Sciatic nerve (tissue), 2 donors: ENCODE measurements around the gene DENND2A. TPM values are rescaled to one million over a fixed set of nuclear protein-coding genes. Genes with fewer than 3 reads are reported as not detected.

Experiments
- ATAC-seq: fragments of 200-7000 bp; cut with Tn5 transposase; one replicate; pipeline ENCODE4 v1.9.1; 2020; ENCODE audit warnings: mild to moderate bottlenecking, moderate library complexity
- DNase-seq: peaks from one replicate; pipeline ENCODE4 v3.0.0-alpha.2; 2020; ENCODE audit warnings: low spot score
- intact Hi-C: fragments of 100-400 bp; cut with DNase I; formaldehyde crosslinking; loops from one replicate; pipeline ENCODE4 v1.14.2; 2022
- total RNA-seq: library from RNA; stranded (reverse); fragmentation: NEBNext Ultra II Directional; extraction: Animal tissue kit (Norgen Biotek cat#: 25700); gene quantifications from one replicate; pipeline ENCODE4 v1.2.1, GENCODE V29; 2021
- donor health status: DM: no; HTN: no; CAD: no.
- donor health status: DM: no; HTN: no; CAD: no.

DENND2A gene
- total RNA-seq, 1 donor from 2014 or later = 37.6 TPM

DNA sequence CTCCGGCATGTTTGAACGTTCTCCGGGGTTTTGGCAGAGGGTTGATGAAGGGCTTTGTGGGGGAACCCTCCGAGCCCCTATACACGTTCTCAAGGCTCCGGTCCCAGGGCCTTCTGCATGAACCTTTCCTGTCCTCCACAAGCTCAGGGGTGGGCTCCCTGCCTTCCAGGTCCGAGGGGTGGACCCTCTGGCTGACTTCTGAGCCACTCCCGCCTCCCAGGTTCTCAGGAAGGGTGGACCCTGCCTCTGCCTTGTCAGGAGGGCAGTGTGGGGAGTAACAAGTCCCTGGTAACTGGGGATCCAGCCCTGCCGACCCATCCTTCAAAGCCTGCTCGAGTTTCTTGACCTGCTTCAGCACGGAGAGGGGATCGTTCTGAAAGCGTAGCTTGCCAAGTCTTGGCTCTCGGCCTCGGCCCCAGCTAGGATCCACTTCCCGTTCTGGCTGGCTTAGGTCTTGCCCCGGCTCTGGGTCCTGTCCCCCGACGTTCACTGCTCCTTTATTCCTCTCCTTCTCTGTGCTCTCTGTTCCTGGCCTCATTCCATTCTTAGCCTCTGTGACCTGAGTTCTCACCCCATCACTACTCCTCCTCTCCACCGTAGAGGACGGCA lies 38.9 kb downstream of the DENND2A start:
- ATAC-seq (no peak), DNase-seq (no peak)
- intact Hi-C loops = no loop called here

DNA sequence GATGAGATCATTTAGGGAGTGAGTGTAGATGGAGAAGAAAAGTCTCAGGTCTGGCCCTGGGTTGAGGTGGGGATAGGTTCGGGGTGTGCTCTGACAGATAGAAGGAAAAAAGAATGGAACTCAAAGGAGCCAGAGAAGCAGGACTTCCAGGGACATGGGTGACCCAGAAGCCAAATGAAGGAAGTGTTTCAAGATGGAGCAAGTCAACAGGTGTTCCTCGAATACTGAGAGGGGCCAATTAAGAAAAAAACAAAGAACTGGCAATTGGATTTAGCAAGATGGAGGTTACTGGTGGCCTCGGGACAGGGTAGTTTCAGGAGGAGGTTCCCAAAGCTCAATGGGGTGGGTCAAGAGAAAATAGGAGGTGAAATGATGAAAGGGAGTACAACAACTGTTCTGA lies 40.3 kb downstream of the DENND2A start:
- ATAC-seq = no peak
- intact Hi-C loops = no loop called here
- no peak for DNase-seq

DNA sequence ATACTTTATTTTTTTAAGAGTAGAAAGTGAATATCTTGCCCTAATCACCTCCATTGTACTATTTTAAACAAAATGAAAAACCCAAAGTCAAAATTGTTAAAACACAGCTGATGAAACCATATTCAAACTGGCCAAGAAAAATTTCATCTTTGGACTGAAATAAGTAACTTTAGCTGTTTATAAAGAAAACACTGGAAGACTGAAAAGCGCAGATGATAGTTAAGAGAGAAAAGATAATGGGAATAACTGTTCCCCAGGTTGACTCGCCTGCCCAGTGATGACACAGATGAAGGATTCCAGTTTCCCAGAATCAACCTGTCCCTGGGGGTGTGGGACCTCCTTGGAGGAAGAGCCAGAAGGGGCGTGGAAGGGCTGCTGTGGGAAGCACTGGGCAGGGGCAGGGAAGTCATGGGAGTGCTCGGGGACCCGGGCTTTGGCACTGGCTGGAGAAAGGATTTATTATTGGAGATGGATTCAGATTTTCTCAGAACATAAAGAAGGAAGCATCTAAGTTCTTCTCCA lies 43.1 kb downstream of the DENND2A start:
- peak; percentile 66 for DNase-seq
- peak; percentile 87 for ATAC-seq
- intact Hi-C loops = no loop called here

DNA sequence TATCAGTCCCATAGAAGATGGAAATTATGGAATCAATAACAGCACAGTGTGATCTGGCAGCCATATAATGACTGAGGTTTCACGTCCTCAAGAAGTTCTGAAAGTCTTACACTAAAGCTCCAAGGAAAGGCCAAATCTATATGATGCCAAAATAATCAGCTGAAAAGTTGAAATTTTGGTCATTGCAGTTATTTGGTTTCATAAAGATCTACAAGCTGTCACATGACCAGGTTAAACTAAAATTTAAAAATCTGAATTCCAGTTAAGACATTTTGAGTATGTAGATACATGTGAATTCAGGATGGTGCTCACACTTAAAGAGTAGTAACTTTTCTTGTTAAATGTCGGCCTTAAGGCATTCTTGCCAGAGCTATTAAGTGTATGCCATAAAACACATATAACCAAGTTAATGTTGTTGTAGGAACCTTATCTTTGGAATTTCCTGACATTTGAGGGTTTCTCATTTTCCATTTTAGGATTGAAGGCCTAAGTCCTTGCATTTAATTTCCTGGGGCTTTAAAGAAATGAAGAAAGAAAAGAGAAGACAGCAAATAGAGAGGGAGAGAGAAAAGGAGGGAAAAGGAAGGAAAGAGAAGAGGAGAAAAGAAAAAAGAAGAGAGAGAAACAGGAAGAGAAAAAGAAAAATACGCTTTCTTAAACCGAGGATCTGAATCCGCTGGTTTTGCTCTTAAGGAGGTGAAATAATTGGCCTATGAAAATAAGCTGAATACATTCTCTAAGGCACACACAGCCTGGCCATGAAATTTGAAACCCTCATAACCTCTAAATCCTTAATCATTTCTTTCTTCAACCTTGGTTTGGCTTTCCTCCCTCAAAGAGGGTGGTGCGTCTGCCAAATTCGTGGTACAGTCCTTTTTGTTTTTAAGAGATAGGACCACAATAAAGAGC lies 43.8 kb downstream of the DENND2A start:
- no peak for DNase-seq
- ATAC-seq = peak; percentile 88
- intact Hi-C loops = no loop called here

DNA sequence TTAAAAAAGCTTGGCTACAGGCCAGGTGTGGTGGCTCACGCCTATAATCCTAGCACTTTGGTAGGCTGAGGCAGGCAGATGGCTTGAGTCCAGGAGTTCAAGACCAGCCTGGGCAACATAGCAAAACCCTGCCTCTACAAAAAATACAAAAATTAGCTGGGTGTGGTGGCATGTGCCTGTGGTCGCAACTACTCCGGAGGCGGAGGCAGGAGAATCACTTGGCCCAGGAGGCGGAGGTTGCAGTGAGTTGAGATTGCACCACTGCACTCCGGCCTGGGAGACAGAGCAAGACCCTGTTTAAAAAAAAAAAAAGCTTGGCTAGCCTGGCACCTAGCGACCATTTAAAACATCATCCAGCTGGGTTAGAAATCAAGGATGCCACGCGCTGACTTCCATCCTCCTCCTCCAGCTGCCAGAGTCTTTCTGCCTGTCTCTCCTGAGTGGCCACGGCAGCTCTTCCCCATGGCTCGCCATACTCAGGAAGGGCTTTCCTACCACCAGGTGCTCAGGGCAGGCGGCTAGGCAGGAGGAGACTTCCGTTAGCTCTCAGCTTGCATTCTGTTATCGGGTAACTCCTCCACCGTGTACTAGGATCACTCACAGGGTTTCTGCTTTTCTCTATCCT lies 45.0 kb downstream of the DENND2A start:
- intact Hi-C loops = no loop called here
- ATAC-seq = no peak
- DNase-seq = no peak

DNA sequence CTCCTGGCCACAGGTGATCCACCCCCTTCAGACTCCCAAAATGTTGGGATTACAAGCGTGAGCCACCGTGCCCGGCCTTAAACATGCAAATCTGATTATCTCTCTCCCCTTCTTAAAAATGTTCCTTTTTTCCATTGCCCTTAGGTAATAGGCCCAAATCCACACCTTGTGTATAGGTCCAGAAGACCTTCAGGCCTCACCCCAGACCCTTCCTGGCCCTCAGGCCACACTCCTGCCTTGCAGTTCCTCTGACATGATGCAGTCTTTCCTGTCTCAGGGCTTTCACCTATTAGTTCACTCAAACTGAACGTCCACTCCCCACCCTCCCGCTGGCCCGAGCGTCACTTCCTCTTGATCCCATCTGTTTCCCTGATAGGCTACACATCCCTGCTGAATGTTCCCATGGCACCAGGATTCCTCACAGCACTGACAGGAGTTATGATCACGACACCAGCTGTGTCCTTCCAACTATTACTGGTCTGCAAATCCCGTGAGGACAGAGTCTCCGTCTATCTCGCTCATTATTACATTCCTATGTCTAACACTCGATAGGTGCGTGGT lies 46.4 kb downstream of the DENND2A start:
- DNase-seq (no peak), ATAC-seq (no peak)
- intact Hi-C loops = no loop called here

DNA sequence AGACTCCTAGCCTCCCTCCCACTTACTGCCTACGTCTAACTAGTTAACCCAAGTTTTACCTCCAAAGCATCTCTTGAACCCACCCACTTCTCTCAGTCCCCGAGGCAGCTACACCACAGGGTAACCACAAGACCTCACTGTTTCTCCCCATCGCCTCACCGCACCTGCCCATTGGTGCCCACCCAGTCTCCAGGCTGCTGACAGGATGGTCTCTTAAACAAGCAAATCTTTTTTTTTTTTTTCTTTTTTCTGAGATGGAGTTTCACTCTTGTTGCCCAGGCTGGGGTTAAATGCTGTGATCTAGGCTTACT lies 47.0 kb downstream of the DENND2A start:
- no peak for ATAC-seq
- intact Hi-C loops = no loop called here
- DNase-seq = no peak

DNA sequence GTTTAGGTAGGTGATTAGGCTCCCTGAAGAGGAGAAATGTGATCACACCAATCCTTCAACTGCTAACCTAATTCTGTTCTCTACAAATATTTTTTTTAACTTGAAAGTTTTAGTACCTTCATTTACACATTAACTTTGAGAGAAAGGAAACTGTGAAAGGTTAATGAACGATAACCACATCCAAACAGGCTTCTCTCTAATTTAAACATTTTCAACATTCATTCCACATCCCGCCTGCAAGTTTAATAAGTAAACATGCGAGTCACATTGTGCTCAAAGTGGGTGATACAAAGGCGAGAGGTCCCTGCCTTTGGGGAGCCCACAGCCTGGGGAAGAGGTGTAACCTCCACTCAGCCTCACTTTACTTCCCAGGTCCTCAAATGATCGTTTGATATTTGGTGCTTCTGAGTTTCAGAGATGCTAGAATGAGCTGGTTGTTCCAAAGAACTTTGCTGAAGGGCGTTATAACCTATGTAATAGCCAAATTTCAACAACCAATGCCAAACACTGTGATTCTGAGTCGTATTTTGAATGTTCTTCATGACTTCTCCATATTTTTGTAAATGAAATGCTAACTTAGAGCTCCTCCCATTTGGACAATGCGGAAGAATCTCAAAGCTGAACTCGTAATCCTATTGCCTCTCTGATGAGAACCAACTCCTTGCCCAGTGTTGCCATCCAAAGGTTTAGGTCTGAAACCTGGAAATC lies 47.5 kb downstream of the DENND2A start:
- intact Hi-C loops = no loop called here
- no peak for DNase-seq
- no peak for ATAC-seq

DNA sequence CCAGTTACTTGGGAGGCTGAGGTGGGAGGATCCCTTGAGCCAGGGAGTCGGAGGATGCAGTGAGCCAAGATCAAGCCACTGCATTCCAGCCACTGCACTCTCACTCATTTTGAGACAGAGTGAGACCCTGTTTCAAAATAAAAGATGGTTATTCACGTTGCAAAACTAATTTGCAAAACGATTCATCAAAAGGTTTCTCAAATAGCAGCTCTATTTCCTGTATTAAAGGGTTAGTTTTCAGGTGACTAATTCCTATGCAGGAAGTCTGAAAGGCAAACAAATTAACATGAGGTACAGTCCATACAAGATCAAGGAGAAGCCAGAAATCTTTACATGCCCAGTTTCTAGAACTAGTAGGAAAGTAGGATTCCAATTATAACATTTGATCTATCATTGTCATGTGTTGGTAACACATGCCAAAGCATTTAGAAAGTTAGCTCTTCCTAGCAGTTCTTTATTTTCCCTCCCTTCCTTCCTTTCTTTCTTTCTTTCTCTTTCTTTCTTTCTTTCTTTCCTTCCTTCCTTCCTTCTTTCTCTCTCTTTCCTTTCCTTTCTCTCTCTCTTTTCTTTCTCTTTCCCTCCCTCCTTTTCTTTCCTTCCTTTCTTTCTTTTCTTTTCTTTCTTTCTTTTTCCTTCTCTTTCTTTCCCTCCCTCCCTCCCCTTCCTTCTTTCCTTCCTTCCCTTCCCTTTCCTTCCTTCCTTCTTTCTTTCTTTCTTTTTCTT lies 49.3 kb downstream of the DENND2A start:
- no peak for ATAC-seq
- intact Hi-C loops = no loop called here
- DNase-seq = no peak

DNA sequence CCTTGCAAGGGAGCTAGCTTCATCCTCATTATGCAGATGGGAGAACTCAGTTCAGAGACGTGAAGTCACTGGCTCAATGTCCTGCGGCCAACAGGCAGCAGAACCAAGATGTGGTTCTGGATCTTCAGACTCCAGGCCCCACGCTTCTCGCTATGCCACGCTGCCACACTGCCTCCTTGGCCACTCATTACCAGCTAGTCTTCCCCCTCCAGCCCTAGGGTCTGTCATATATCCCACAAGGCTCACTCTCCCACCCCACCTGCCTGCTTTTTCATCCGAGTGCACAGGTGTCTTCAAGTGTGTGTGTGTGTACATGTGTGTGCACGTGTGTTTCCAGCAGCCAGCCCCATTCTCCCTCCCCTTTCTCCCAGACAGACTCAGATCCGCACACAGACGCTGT lies 53.4 kb downstream of the DENND2A start:
- intact Hi-C loops = no loop called here
- no peak for ATAC-seq

DNA sequence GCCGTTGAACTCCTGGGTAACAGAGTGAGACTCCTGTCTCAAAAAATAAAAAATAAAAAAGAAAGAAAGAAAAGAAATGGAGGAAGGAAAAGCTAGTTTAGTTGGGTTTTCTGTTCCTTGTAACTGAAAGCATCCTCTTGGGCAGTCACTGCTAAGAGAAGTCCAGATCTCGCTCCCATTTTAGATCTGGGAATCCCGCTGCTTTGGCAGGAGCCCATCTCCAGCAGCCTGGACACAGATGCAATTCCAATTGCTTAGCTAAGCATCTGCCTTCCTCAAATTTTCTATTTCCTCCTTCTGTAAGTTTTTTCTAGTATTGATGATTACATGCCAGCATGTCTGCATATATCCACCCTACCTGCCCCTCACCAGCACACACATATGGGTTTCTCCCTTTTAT lies 54.1 kb downstream of the DENND2A start:
- ATAC-seq (no peak), DNase-seq (no peak)
- intact Hi-C loops = no loop called here

More for the DNA sequence above, 53.4 kb downstream of the DENND2A start:
- DNase-seq = no peak

DNA sequence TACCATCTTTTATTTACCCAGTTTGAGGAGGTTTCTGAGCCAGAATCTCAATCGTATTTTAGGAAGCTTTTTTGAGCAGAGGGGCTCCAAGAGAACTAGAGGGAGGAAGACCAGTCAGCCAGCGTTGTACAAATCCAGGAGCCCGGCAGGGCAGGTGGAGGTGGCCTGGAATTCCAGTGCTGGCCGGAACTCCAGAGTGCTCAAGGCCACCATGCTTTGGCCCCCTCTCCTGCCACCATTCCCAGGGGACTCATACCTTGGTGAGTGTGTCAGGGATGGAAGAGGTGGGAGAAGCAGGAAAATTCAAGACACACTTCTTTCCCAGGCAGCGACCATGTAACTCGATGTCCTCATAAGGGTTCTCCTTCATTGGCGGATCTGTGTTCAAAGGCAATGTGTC lies 55.3 kb downstream of the DENND2A start:
- DNase-seq (no peak), ATAC-seq (no peak)
- intact Hi-C loops = no loop called here

DNA sequence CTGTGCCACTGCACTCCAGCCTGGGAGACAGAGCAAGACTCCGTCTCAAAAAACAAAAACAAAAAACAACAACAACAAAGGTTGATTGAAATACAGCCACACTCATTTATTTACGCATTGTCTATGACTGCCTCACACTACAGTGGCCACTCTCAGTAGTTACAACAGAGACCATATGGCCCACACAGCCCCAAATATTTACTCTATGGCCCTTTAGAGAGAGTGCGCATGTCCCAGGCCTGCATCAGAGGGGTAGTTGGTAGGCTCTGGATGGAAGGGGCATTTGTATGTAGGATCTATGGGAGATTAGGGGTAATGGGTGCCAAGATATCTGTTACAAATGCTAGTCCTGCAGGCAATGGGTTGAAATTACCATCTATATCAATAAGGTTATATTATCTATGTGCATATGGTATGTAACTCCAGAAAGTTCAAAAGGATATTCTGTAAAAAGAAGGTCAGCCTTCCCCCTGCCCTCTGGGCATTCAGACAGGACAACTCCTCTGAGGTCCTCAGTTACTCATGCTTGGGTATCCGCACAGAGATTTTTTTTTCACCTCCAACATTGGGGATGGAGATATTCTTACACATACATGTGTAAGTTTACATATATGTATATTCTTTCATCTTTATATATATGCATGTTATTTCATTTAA lies 56.3 kb downstream of the DENND2A start:
- no peak for DNase-seq
- no peak for ATAC-seq
- intact Hi-C loops = no loop called here

DNA sequence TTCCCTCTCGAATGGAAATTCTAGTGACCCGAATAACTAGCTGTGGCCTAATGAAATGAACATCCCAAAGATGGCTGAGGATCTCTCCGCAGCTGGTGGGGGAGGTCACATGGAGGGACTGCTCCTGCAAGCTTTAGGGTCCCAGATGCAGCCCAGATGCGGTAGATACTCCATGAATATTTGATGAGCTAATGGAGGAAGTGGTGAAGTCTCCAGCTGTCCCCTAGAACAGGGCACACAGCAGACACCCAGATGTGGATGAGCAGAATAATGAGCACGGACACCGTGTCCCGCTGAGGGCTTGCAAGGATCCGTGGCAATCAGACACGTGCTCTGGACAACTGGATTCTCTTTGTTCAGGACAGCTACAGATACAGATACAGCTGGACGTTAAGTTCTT lies 59.2 kb downstream of the DENND2A start:
- ATAC-seq = peak; percentile 84
- intact Hi-C loops = no loop called here
- no peak for DNase-seq

DNA sequence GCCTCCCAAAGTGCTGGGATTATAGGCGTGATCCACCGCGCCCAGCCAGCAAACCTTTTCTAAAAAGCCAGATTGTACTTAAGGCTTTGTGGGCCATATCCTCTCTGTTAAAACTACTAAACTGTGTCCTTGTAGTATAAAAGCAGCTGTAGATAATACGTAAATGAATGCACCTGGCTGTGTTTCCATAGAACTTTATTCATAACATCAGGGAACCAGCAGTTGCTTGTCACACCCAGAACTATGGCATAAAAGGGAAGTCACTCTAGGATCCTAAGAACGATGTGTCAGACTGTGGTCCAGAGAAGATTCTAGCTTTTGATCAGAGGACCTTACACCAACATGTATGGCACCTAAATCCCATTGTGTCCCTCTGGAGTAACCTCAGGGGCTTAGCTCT lies 63.0 kb downstream of the DENND2A start:
- intact Hi-C loops = no loop called here
- no peak for ATAC-seq
- DNase-seq = peak; percentile 27

DNA sequence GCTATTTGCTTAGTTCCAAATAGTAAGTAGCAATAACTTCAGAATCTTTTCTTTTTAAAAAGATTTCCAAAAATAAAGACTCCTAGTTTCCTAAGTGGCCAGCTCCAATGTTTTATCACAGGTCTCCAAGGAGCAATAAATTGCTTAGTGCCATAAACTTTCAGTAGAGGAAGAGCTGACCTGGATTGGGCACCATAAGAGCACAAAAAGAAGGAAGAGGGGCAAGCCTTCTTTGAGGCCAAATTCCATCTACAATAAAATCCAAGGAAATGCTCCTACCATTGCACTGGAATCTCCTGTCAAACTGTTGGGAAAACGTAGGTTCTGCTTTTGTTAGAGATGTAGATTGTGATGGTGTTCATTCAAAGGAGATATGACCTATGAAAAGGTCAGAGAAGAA lies 64.0 kb downstream of the DENND2A start:
- intact Hi-C loops = no loop called here
- DNase-seq (no peak), ATAC-seq (no peak)

DNA sequence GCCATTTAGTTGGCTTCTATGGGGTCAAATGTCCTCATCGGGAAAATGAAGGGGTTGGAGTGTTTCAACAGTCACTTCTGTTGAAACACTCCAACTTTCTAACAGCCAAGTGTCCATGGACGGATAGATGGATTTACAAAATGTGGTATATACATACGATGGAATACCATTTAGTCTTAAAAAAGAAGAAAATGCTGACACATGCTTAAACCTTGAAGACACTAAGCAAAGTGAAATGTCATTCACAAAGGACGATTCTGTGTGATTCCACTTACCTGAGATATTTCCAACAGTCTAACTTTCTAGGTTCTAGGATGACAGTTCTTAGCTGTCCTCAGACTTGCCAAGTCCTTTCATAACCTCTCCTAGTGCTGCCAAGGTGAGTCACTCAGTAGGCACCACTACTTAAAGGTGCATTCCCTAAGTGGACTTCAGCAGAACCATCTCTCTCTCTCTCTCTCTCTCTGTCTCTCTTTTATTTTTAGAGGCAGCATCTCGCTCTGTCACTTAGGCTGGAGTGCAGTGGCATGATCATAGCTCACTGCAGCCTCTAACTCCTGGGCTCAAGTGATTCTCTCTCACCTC lies 69.0 kb downstream of the DENND2A start:
- ATAC-seq (no peak), DNase-seq (no peak)
- intact Hi-C loops = no loop called here

DNA sequence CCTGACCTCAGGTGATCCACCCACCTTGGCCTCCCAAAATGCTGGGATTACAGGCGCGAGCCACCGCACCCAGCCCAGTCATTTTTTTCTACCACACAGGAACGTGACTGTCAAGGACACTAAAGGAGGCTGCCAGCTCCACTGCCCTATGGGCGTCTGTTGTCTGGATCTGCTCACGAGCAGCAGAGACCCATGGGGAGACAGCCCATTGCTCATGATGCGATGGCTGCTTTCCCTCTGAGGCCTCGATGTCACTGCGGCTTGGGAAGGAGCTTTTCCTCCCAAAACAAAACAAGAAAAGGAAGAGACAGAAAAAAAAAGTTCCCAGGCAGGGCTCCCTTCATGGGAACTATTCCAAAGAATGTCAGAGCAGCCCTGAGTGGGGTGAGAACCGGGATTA lies 70.5 kb downstream of the DENND2A start:
- DNase-seq (no peak), ATAC-seq (no peak)
- intact Hi-C loops = no loop called here
